RWPE1 (cell line): ENCODE measurements around the gene NAALADL1.

Experiments used
- CTCF ChIA-PET: fragments of 350-600 bp; sonication (Branson Sonifier 250); formaldehyde crosslinking; extraction: SDS; loops from one replicate; lab custom pipeline; 2021; lab: Yijun Ruan, JAX
- POLR2A ChIA-PET: fragments of 400-600 bp; formaldehyde crosslinking; extraction: SDS; loops from one replicate; lab custom pipeline; 2020; ENCODE audit warnings: antibody characterized with exemption; ENCODE audit not compliant: low non-redundant PET; lab: Yijun Ruan, JAX
- DNase-seq: peaks from one replicate; pipeline ENCODE4 v3.0.0; 2012; ENCODE audit warnings: low spot score
- H3K27ac ChIP-seq: fragments of 450-650 bp; 2 replicates; pipeline ENCODE4 v1.5.1; 2017
- TF ChIP-seq, protein P1 (sequence below): fragments of 450-650 bp; conservative IDR thresholded peaks from 2 replicates; pipeline ENCODE4 v1.5.1; 2017; ENCODE audit warnings: low read depth, mild to moderate bottlenecking

Gene NAALADL1, protein sequence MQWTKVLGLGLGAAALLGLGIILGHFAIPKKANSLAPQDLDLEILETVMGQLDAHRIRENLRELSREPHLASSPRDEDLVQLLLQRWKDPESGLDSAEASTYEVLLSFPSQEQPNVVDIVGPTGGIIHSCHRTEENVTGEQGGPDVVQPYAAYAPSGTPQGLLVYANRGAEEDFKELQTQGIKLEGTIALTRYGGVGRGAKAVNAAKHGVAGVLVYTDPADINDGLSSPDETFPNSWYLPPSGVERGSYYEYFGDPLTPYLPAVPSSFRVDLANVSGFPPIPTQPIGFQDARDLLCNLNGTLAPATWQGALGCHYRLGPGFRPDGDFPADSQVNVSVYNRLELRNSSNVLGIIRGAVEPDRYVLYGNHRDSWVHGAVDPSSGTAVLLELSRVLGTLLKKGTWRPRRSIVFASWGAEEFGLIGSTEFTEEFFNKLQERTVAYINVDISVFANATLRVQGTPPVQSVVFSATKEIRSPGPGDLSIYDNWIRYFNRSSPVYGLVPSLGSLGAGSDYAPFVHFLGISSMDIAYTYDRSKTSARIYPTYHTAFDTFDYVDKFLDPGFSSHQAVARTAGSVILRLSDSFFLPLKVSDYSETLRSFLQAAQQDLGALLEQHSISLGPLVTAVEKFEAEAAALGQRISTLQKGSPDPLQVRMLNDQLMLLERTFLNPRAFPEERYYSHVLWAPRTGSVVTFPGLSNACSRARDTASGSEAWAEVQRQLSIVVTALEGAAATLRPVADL

DNA sequence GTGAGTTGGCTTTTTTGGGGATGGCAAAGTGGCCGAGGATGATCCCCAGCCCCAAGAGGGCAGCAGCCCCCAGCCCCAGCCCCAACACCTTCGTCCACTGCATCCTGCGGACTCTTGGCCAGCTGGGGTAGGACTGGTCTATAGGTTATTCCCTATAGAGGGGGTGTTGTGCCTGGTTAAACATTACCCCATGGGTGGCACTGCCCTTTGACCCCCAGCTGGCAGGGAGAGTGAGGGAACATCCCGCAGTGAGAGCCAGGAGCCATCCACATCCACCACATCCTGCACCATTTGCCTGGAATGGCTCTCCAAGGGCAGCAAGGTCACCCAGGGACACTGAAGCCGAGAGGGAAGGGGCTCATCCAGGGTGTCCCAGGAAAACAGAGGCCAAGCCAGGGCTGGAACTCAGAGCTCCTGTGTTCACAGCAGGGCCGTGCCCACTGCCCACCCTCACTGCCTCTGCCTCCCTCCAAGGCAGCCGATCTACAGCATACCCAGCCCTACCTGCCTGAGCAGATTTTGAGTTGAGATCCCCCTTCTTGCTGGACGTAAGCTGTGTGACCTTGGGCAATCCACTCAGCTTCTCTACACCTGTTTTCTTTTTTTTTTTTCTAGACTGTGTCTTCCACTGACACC is at the start of gene NAALADL1:
NAALADL1 (minus strand) TSS at position 135 of the 636 bp plus-strand sequence; CDS start at position 103, 32 bp downstream.
- POLR2A ChIA-PET = interaction anchor here (0.5 to 0.7 kb wide), 2 partner anchors 25 to 38 kb away, joined by 3 read pairs; no protein-coding TSS in a partner anchor

DNA sequence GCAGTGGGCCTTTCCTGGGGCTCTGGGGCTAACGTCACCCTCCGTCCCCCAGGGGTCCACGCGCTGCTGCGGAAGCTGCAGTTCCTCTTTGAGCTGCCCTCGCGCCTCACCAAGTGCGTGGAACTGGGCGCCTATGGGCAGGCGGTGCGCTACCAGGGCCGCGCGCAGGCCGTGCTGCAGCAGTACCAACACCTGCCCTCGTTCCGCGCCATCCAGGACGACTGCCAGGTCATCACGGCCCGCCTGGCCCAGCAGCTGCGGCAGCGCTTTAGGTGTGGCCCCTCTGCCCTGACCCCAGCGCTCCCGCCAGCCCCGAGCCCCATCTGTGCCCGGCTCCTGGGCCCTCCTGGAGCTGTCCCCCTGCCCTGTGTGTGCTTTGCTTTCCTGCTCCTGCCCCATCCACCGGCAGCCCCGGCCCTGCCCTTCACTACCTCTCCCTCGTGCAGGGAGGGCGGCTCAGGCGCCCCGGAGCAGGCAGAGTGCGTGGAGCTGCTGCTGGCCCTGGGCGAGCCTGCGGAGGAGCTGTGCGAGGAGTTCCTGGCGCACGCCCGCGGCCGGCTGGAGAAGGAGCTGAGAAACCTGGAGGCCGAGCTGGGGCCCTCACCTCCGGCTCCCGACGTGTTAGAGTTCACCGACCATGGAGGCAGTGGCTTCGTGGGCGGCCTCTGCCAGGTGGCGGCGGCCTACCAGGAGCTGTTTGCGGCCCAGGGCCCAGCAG is 49.6 kb upstream of the NAALADL1 start:
- TF ChIP-seq, protein P1, sequence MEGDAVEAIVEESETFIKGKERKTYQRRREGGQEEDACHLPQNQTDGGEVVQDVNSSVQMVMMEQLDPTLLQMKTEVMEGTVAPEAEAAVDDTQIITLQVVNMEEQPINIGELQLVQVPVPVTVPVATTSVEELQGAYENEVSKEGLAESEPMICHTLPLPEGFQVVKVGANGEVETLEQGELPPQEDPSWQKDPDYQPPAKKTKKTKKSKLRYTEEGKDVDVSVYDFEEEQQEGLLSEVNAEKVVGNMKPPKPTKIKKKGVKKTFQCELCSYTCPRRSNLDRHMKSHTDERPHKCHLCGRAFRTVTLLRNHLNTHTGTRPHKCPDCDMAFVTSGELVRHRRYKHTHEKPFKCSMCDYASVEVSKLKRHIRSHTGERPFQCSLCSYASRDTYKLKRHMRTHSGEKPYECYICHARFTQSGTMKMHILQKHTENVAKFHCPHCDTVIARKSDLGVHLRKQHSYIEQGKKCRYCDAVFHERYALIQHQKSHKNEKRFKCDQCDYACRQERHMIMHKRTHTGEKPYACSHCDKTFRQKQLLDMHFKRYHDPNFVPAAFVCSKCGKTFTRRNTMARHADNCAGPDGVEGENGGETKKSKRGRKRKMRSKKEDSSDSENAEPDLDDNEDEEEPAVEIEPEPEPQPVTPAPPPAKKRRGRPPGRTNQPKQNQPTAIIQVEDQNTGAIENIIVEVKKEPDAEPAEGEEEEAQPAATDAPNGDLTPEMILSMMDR = no peak
- CTCF ChIA-PET = interaction anchor here (0.5 to 1.1 kb wide), 4 partner anchors 10 to 393 kb away, joined by 3 read pairs; partner anchors contain the start of gene EHD1
- no peak for DNase-seq
- no peak overlapping the region for H3K27ac ChIP-seq
- POLR2A ChIA-PET = interaction anchor here (0.5 kb wide), 1 partner anchor 154 kb away, joined by 3 read pairs; no protein-coding TSS in a partner anchor

More for the DNA sequence above, at the start of gene NAALADL1:
- CTCF ChIA-PET = interaction anchor here (0.6 kb wide), 1 partner anchor 74 kb away, joined by 3 read pairs; no protein-coding TSS in a partner anchor
- H3K27ac ChIP-seq = no peak within 1 kb of the TSS
- no peak for DNase-seq
- TF ChIP-seq, protein P1 = no peak

DNA sequence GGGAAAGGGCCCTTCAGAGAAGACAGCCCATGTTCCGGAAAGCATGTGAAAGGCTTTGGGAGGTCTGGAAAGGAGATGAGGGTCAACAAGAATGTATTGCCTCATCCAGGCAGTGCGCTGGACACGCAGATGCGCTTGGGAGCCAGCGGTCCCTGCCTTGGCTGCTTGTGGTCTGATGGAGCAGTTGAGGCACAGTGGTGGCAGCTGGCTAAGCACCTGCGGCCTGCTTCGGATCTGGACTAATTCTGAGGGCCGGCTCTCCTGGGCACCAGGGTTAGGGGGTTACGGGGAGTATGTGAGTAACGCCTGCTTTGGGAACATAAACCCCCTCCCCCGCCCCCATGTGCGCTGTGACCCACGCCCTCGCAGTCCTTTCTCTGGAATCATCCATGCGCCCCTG is 48.7 kb upstream of the NAALADL1 start:
- no peak for DNase-seq
- CTCF ChIA-PET = no interaction called here
- TF ChIP-seq, protein P1 = no peak

DNA sequence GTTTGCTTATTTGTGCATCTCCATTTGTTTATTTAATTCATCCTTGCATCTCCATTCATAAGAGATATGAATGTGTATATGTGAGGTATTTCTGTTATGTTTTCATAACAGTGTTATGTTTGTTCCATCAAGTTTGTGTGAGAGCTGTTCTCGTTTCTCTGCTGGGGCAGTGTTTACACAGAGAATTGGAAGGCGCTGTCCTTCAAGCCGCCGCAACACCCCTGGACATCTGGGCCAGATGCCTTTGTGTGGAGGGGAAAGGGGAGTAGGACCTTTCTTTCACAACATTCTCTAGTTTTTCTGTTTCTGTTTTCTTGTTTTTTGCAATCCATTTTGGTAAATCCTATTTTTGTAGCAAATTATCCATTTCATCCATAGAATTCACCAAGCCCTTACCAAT is 46.3 kb upstream of the NAALADL1 start:
- CTCF ChIA-PET = interaction anchor here (0.6 to 0.7 kb wide), 3 partner anchors 15 to 98 kb away, joined by 3 read pairs; partner anchors contain the start of gene FAU
- no peak overlapping the region for H3K27ac ChIP-seq
- POLR2A ChIA-PET = no interaction called here
- DNase-seq = no peak
- TF ChIP-seq, protein P1 = no peak

More for the DNA sequence above, 48.7 kb upstream of the NAALADL1 start:
- POLR2A ChIA-PET = no interaction called here
- no peak overlapping the region for H3K27ac ChIP-seq

DNA sequence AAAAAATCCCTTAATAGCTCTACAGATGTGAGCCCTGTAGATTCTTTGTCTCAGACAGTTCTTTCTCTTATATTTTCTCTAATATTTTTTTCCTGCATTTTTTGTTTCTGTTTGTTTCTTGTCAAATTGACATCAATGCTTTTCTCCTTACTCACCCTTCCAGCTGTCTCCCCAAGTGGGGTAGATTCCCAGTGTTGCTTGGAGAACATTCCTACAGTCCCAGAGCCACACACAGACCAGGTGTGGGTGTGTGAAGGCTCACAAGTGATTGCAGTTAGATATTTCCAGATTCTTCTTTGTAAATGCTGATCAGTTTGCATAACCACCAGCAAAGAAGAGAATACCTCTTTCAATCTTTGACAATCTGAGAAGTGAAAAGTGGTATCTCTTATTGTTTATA is 45.1 kb upstream of the NAALADL1 start:
- TF ChIP-seq, protein P1 = no peak
- no peak for DNase-seq
- CTCF ChIA-PET = interaction anchor here (0.6 to 1.0 kb wide), 5 partner anchors 8 to 112 kb away, joined by 3 to 5 read pairs (median 3); partner anchors contain the start of genes SNX15 and TM7SF2
- POLR2A ChIA-PET = no interaction called here
- H3K27ac ChIP-seq = no peak overlapping the region
